Sigmoid colon (tissue), 4 donors: ENCODE results near the gene DENND2A.

Experiments used
- CTCF ChIP-seq, 4 experiments: fragments of 450-650 bp in 3 of 4; fragments of 200-600 bp in 1 of 4; IDR thresholded peaks; one replicate each; pipeline ENCODE4 v1.5.1; 2016 to 2019; ENCODE audit warnings: antibody characterized with exemption in 4 of 4, mild to moderate bottlenecking in 3 of 4, moderate library complexity in 2 of 4
- EP300 ChIP-seq, 4 donors: sonication (generic); formaldehyde crosslinking; IDR thresholded peaks; one replicate each; pipeline ENCODE4 v1.6.1; 2017; ENCODE audit warnings: antibody characterized with exemption in 4 of 4
- POLR2A ChIP-seq, 2 donors: fragments of 450-650 bp; IDR thresholded peaks; one replicate each; pipeline ENCODE4 v1.6.1; 2016; ENCODE audit warnings: antibody characterized with exemption in 2 of 2, mild to moderate bottlenecking in 2 of 2, moderate library complexity in 2 of 2
- POLR2AphosphoS5 ChIP-seq, 4 donors: sonication (generic); formaldehyde crosslinking; IDR thresholded peaks; one replicate each; pipeline ENCODE4 v1.6.1; 2017; ENCODE audit warnings: antibody characterized with exemption in 4 of 4

- TF ChIP-seq CTCF (IDR thresholded peaks at IDR 0.05): no peak
- TF ChIP-seq POLR2AphosphoS5 (IDR thresholded peaks at IDR 0.05): no peak
- TF ChIP-seq POLR2A (IDR thresholded peaks at IDR 0.05): no peak
- TF ChIP-seq EP300 (IDR thresholded peaks at IDR 0.05): no peak
Measured at GRCh38 chr7:140678816-140679130, 38.2 kb upstream of the DENND2A start.
